Prostate gland (tissue), 2 donors: ENCODE data around the gene CRTC1. TPM values are rescaled to one million over a fixed set of nuclear protein-coding genes. Genes with fewer than 3 reads are reported as not detected.

Experiments used
- DNase-seq: peaks from one replicate; pipeline ENCODE4 v3.0.0-alpha.2; 2019; ENCODE audit warnings: low spot score
- H3K27ac ChIP-seq, 2 donors: fragments of 200-600 bp; sonication (generic); 2 replicates each; pipeline ENCODE4 v1.5.1; 2017 to 2019
- H3K27me3 ChIP-seq: fragments of 200-600 bp; sonication (generic); replicated peaks from 2 replicates; pipeline ENCODE4 v1.5.1; 2019; ENCODE audit not compliant: insufficient read depth
- H3K36me3 ChIP-seq, 2 donors: fragments of 200-600 bp; sonication (generic); 1 replicate in 1 of 2; 2 replicates in 1 of 2; pipeline versions ENCODE4 v1.5.1 to v1.8.1; 2017 to 2019
- H3K4me1 ChIP-seq: fragments of 200-600 bp; sonication (generic); replicated peaks from 2 replicates; pipeline ENCODE4 v1.5.1; 2019
- H3K4me3 ChIP-seq, 2 donors: fragments of 200-600 bp; sonication (generic); 2 replicates each; pipeline ENCODE4 v1.5.1; 2017 to 2019
- H3K9me3 ChIP-seq: fragments of 200-600 bp; sonication (generic); 2 replicates; pipeline ENCODE4 v1.5.1; 2017
- CTCF ChIP-seq, 4 experiments: fragments of 200-600 bp in 2 of 4; fragments of 450-650 bp in 2 of 4; sonication (generic) in 2 of 4; IDR thresholded peaks; 1 replicate in 3 of 4; 2 replicates in 1 of 4; pipeline ENCODE4 v1.5.1; 2016 to 2019; ENCODE audit warnings: antibody characterized with exemption in 4 of 4, mild to moderate bottlenecking in 2 of 4, moderate library complexity in 2 of 4
- POLR2A ChIP-seq: fragments of 450-650 bp; IDR thresholded peaks from one replicate; pipeline ENCODE4 v1.6.1; 2016; ENCODE audit warnings: antibody characterized with exemption, mild to moderate bottlenecking
- POLR2AphosphoS5 ChIP-seq: sonication (generic); formaldehyde crosslinking; IDR thresholded peaks from one replicate; pipeline ENCODE4 v1.6.1; 2017; ENCODE audit warnings: antibody characterized with exemption
- WGBS: methylation state at CpG from one replicate; pipeline ENCODE4 v1.1.5; 2018; 5-methylcytosine and 5-hydroxymethylcytosine counted together
- intact Hi-C: fragments of 100-400 bp; cut with DNase I; formaldehyde crosslinking; loops from one replicate; pipeline ENCODE4 v1.14.2; 2022
- total RNA-seq, 2 donors: library from RNA; depleted of rRNA; stranded (reverse); fragments of >200 nt; gene quantifications; one replicate each; pipeline ENCODE4 v1.1.0, GENCODE V29; 2016

The CRTC1 gene
- total RNA-seq, 2 donors from 2014 or later = 6.7 to 24.4 TPM

GRCh38 chr19:18745012-18745735, 61.7 kb downstream of the CRTC1 start:
- no peak overlapping the region for H3K4me3 ChIP-seq
- H3K27ac ChIP-seq = no peak overlapping the region
- 55% methylated on average over 25 of the region's 26 CpGs for WGBS
- H3K27me3 ChIP-seq = no peaks in the 10 kb centered on the region
- no peaks in the 10 kb centered on the region for H3K36me3 ChIP-seq
- TF ChIP-seq CTCF (IDR thresholded peaks at IDR 0.05) (no peak), POLR2AphosphoS5 (no peak), POLR2A (no peak)
- intact Hi-C loops = no loop called here
- no peaks in the 10 kb centered on the region for H3K9me3 ChIP-seq
- peaks cover 15% of the 10 kb centered on the region for H3K4me1 ChIP-seq
- no peak for DNase-seq

GRCh38 chr19:18745931-18746330, 62.5 kb downstream of the CRTC1 start:
- WGBS = 75% methylated on average over 5 of the region's 5 CpGs
- DNase-seq = no peak
- H3K9me3 ChIP-seq = no peaks in the 10 kb centered on the region
- H3K4me1 ChIP-seq = peaks cover 15% of the 10 kb centered on the region
- H3K27me3 ChIP-seq = no peaks in the 10 kb centered on the region
- intact Hi-C loops = no loop called here
- H3K36me3 ChIP-seq = no peaks in the 10 kb centered on the region
- TF ChIP-seq POLR2AphosphoS5 = no peak
- no peak for TF ChIP-seq CTCF (IDR thresholded peaks at IDR 0.05)
- no peak for TF ChIP-seq POLR2A
- no peak overlapping the region for H3K27ac ChIP-seq
- H3K4me3 ChIP-seq = no peak overlapping the region

GRCh38 chr19:18746401-18747325, 63.2 kb downstream of the CRTC1 start:
- TF ChIP-seq CTCF (IDR thresholded peaks at IDR 0.05) (no peak), POLR2AphosphoS5 (no peak), POLR2A (no peak)
- DNase-seq = no peak
- H3K27ac ChIP-seq = no peak overlapping the region

GRCh38 chr19:18749362-18750231, 66.1 kb downstream of the CRTC1 start:
- DNase-seq = no peak
- intact Hi-C loops = no loop called here
- no peak overlapping the region for H3K27ac ChIP-seq
- H3K9me3 ChIP-seq = no peaks in the 10 kb centered on the region
- no peaks in the 10 kb centered on the region for H3K36me3 ChIP-seq
- no peaks in the 10 kb centered on the region for H3K27me3 ChIP-seq
- H3K4me1 ChIP-seq = no peaks in the 10 kb centered on the region
- TF ChIP-seq CTCF (IDR thresholded peaks at IDR 0.05) = no peak
- TF ChIP-seq POLR2AphosphoS5 = no peak
- TF ChIP-seq POLR2A = no peak
- WGBS = 89% methylated on average over 23 of the region's 23 CpGs
- H3K4me3 ChIP-seq = no peak overlapping the region

More at GRCh38 chr19:18746401-18747325, 63.2 kb downstream of the CRTC1 start:
- no peaks in the 10 kb centered on the region for H3K9me3 ChIP-seq
- intact Hi-C loops = no loop called here
- no peaks in the 10 kb centered on the region for H3K36me3 ChIP-seq
- H3K4me1 ChIP-seq = peaks cover 8% of the 10 kb centered on the region
- no peaks in the 10 kb centered on the region for H3K27me3 ChIP-seq
- H3K4me3 ChIP-seq = no peak overlapping the region
- WGBS = 67% methylated on average over 29 of the region's 29 CpGs
